Tibial nerve (tissue), 4 donors: ENCODE data around the gene RRP1B.

ENCODE experiments used
- EP300 ChIP-seq, 2 donors: sonication (generic); formaldehyde crosslinking; IDR thresholded peaks; one replicate each; pipeline ENCODE4 v1.6.1; 2017; ENCODE audit warnings: antibody characterized with exemption in 2 of 2, mild to moderate bottlenecking in 1 of 2
- POLR2A ChIP-seq, 2 donors: fragments of 450-650 bp; IDR thresholded peaks; one replicate each; pipeline ENCODE4 v1.6.1; 2017; ENCODE audit warnings: antibody characterized with exemption in 2 of 2, mild to moderate bottlenecking in 2 of 2, moderate library complexity in 2 of 2
- TF ChIP-seq, protein P1 (sequence below), 5 experiments: fragments of 200-600 bp in 3 of 5; fragments of 450-650 bp in 2 of 5; sonication (generic) in 3 of 5; IDR thresholded peaks; one replicate each; pipeline ENCODE4 v1.5.1; 2016 to 2019; ENCODE audit warnings: antibody characterized with exemption in 5 of 5, mild to moderate bottlenecking in 3 of 5, moderate library complexity in 2 of 5

- TF ChIP-seq, protein P1, sequence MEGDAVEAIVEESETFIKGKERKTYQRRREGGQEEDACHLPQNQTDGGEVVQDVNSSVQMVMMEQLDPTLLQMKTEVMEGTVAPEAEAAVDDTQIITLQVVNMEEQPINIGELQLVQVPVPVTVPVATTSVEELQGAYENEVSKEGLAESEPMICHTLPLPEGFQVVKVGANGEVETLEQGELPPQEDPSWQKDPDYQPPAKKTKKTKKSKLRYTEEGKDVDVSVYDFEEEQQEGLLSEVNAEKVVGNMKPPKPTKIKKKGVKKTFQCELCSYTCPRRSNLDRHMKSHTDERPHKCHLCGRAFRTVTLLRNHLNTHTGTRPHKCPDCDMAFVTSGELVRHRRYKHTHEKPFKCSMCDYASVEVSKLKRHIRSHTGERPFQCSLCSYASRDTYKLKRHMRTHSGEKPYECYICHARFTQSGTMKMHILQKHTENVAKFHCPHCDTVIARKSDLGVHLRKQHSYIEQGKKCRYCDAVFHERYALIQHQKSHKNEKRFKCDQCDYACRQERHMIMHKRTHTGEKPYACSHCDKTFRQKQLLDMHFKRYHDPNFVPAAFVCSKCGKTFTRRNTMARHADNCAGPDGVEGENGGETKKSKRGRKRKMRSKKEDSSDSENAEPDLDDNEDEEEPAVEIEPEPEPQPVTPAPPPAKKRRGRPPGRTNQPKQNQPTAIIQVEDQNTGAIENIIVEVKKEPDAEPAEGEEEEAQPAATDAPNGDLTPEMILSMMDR (IDR thresholded peaks at IDR 0.05): no peak
- TF ChIP-seq POLR2A (IDR thresholded peaks at IDR 0.05) (no peak), EP300 (IDR thresholded peaks at IDR 0.05) (no peak)
Measured at GRCh38 chr21:43643193-43643592, 16.2 kb upstream of the RRP1B start.
